H54 (cell line): ENCODE results near the gene RSRC1.
"Not testable (repeated sequence)": the region's sequence is repeated elsewhere in the genome, so short reads cannot be mapped to it uniquely, and the experiment has no call there.

Experiments used
- DNase-seq: peaks from one replicate; pipeline ENCODE4 v3.0.0; 2011; ENCODE audit warnings: low spot score, mixed read lengths; ENCODE audit not compliant: insufficient read length
- FAIRE-seq: peaks from 3 replicates; lab custom pipeline; 2011; peaks lifted over from hg19 to GRCh38; lab: Jason Lieb, UNC
- POLR2A ChIP-seq: IDR thresholded peaks from 2 replicates; pipeline ENCODE4 v1.6.1; 2011; ENCODE audit warnings: low read depth, mild to moderate bottlenecking, low read length

RSRC1 gene

DNA sequence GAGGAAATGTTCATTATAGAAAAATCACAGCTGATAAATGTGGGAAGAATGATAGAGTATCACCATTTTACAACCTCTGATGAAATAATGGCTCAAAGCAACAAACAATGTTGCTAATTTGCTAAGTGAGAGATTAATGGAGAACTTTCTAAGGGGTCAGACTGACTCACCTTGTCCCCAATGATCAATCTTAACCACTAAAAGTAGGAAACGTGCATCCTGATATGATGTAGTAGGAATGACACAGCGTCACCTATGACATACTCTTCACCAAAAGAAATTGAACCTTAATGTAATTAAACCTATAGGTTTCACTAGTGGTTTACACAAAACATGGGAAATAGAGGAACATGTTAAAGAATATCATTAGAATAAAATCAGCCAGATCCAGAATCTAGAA, 426.0 kb downstream of the RSRC1 start:
- DNase-seq (no peak), FAIRE-seq (no peak)
- no peak for TF ChIP-seq POLR2A

- DNase-seq: no peak
- TF ChIP-seq POLR2A: no peak
- FAIRE-seq: peak; percentile 57
Measured at GRCh38 chr3:158539414-158540014, 429.6 kb downstream of the RSRC1 start.

DNA sequence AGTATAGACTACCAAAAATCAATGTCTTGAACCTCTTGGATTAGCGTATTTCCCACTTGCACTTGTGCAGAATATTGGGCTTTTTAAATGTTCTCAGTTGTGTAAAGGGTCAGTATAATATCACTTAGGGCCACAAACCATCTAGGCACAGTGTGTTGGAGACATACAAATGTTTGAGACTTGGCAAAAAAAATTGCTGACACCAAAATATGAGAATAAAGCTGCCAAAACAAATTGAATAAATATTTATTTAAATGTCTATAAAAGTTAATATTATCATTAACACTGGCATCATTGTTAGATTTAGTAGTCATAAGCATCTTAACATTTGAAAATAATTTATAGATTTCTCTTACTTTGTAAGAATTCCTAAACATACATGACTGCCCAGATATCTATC, 430.2 kb downstream of the RSRC1 start:
- no peak for TF ChIP-seq POLR2A
- no peak for FAIRE-seq

GRCh38 chr3:158548691-158549090, 438.8 kb downstream of the RSRC1 start:
- FAIRE-seq (no peak), DNase-seq (no peak)
- TF ChIP-seq POLR2A: no peak

More for the DNA sequence above, 430.2 kb downstream of the RSRC1 start:
- no peak for DNase-seq

- not testable (repeated sequence) for DNase-seq, FAIRE-seq
Measured at GRCh38 chr3:158549938-158550337, 440.0 kb downstream of the RSRC1 start.

DNA sequence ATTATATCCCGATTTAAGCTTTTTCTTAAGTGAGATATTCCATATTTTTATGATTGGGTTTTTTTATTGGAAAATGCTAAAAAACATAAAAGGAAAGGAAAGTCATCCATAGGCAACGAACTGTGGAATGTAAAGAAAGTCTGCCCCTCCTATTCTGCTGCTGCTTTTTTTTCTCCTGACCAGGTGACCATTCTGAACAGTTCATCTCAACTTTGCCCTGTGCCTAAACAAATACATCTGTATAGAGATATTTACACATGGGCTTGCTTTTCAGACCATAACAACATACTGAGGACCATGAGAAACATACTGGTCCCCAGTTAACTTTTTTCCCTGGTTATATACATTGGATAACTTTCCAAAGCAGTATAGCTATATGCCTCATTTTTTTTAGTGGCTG, 442.2 kb downstream of the RSRC1 start:
- no peak for DNase-seq
- no peak for TF ChIP-seq POLR2A
- FAIRE-seq: no peak

DNA sequence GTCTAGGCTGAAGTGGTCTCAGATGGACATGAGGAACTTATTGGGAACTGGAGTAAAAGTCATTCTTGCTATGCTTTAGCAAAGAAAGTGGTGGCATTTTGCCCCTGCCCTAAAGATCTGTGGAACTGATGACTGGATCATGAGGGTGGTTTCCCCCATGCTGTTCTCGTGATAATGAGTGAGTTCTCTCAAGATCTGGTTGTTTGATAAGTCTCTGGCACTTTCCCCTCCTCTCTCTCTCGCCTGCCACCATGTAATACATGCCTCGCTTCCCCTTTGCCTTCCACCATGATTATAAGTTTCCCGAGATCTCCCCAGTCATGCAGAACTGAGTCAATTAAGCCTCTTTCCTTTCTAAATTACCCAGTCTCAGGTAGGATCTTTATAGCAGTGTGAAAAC, 449.6 kb downstream of the RSRC1 start:
- no peak for TF ChIP-seq POLR2A

DNA sequence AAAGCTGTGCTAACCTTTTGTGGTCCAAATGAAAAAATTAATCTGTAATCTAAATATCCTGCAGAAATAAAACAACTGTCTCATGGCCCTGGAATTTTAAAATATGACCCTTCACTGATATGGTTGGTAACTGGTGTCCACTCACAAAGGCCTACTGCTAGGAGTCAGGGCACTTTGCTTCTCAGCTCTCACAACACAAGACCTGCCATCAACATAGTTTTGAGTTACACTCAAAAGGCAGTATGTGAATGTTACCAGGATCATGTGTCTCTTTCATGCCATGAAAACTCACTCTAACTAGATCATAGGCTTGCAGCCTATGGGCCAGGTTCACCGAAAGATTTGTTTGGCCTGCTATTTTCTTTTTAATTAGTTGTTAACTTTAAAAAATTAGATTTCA, 451.1 kb downstream of the RSRC1 start:
- TF ChIP-seq POLR2A: no peak
- FAIRE-seq: no peak

More for the DNA sequence above, 449.6 kb downstream of the RSRC1 start:
- DNase-seq: no peak
- no peak for FAIRE-seq

GRCh38 chr3:158562674-158563073, 452.8 kb downstream of the RSRC1 start:
- no peak for TF ChIP-seq POLR2A
- no peak for DNase-seq
- no peak for FAIRE-seq

More for the DNA sequence above, 451.1 kb downstream of the RSRC1 start:
- no peak for DNase-seq

GRCh38 chr3:158563076-158563475, 453.2 kb downstream of the RSRC1 start:
- no peak for FAIRE-seq
- no peak for TF ChIP-seq POLR2A
- no peak for DNase-seq

DNA sequence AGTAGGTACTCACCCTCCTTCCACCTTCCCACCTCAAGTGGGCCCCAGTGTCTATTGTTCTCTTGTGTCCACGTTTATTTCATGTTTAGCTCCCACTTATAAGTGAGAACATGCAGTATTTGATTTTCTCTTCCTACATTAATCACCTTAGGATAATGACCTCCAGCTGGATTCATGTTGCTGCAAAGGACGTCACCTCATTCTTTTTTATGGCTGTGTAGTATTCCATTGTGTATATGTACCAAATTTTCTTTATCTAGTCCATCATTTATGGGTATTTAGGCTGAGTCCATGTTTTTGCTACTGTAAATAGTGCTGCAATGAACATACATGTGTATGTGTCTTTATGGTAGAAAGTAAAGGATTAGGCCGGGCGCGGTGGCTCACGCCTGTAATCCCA, 455.2 kb downstream of the RSRC1 start:
- no peak for TF ChIP-seq POLR2A
- DNase-seq (no peak), FAIRE-seq (no peak)

DNA sequence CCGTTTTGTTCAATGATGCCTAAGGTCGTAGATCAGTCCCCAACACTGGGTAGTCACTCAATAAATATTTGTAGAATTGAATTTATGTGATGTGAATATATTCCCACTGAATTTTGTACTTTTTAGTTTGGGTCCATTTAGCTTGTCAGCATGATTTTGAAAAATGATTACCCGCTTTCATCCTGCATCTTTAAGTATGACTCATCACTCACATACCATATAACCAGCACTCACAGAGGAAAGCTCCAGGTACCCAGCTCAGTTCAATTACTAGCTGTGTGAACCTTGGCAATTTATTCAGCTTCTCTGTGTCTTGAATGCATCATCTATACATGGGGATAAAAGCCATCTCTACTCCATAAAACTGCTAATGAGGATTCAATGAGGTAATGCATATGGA, 458.9 kb downstream of the RSRC1 start:
- DNase-seq (no peak), FAIRE-seq (no peak)
- TF ChIP-seq POLR2A: no peak

DNA sequence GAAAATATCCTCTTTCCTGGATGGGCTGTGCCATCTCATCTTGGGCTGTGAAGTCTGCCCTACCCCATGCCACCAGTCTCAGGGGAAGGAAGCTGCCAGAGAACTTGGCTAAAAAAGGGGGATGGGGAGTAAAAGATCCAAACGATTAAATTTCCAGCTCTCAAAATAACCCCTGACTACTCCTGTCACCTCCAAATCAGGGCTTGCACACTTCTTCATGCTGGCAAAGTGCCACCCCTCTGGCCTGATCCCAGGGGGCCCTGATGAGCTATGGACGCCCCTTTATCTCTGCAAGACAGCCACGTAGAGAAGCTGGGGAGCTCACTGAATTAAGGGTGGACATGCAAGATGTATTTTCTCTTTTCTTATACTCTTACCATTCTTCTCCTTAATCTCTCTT, 459.9 kb downstream of the RSRC1 start:
- no peak for DNase-seq
- FAIRE-seq: no peak
- TF ChIP-seq POLR2A: no peak

DNA sequence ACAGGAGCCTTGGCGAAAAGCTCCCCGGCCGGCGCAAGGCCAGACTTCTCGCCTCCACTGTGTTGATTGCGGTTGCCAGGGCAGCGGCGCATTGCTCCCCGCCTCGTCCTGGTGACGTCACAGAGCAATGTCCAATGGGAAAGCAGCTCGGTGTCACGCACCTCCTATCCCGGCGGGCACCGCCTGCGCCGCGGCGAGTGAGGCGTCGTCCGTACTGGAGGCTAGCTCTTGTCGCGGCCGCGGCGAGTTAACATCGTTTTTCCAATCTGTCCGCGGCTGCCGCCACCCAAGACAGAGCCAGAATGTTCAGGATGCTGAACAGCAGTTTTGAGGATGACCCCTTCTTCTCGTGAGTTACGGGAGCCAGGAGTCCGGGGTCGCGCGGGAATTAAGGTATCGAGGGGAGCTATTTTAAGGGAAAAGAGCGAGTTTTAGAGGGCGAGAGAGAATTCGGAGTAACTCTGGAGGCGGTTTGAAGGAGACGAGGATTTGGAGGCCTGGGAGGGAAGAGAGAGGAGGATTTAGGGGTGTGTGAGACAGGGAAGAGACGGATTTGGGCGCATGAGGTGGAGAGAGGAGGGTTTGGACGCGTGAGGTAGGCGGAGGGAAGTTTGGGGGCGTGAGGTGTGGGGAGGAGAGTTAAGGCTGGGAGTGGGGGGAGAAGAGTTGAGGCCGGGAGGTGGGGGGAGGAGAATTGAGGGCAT, 461.3 kb downstream of the RSRC1 start, which contains the start of gene MLF1:
Gene MLF1 (plus strand): TSS at position 196 of the 704 bp plus-strand sequence. CDS start 107 bp downstream, at position 303.
- TF ChIP-seq POLR2A: peak; percentile 84
- FAIRE-seq (peak; percentile 100), DNase-seq (peak; percentile 93)
